Activated CD8-positive, alpha-beta memory T cell treated with anti-CD3 and anti-CD28 coated beads, Interleukin-2, amount 50 U/mL, for 4 hours (primary cell): Measurements from ENCODE around the gene TEX13B.
"Not testable (repeated sequence)": the region's sequence is repeated elsewhere in the genome, so short reads cannot be mapped to it uniquely, and the experiment has no call there.

Experiments used
- DNase-seq: peaks from one replicate; pipeline ENCODE4 v3.0.0-alpha.2; 2020

The TEX13B gene

GRCh38 chrX:107982356-107982755 lies at the start of gene TEX13B:
TEX13B (minus strand) TSS chrX:107982370; CDS start chrX:107982127, 243 bp downstream.
- no peak for DNase-seq

- no peak for DNase-seq
These were observed 48.0 kb upstream of the TEX13B start for GRCh38 chrX:108029928-108030711.

- no peak for DNase-seq
These were observed 46.7 kb upstream of the TEX13B start for GRCh38 chrX:108028854-108029253.

GRCh38 chrX:108025954-108026600 lies 43.9 kb upstream of the TEX13B start:
- no peak for DNase-seq

- no peak for DNase-seq
These were observed 43.2 kb upstream of the TEX13B start for GRCh38 chrX:108025376-108025775.

- no peak for DNase-seq
These were observed 40.4 kb upstream of the TEX13B start for GRCh38 chrX:108022491-108023089.

GRCh38 chrX:108020631-108021030 lies 38.5 kb upstream of the TEX13B start:
- no peak for DNase-seq

- DNase-seq: no peak
These were observed 37.3 kb upstream of the TEX13B start for GRCh38 chrX:108019382-108019875.

GRCh38 chrX:108018656-108019381 lies 36.6 kb upstream of the TEX13B start:
- no peak for DNase-seq

GRCh38 chrX:108001218-108001814 lies 19.1 kb upstream of the TEX13B start:
- no peak for DNase-seq

- no peak for DNase-seq
These were observed 18.6 kb upstream of the TEX13B start for GRCh38 chrX:108000751-108001150.

- no peak for DNase-seq
These were observed 14.0 kb upstream of the TEX13B start for GRCh38 chrX:107996124-107996523.

- no peak for DNase-seq
These were observed 2.9 kb upstream of the TEX13B start for GRCh38 chrX:107985033-107985432.

- no peak for DNase-seq
These were observed 2.6 kb downstream of the TEX13B start for GRCh38 chrX:107979534-107979933.

- DNase-seq: no peak
These were observed 3.4 kb downstream of the TEX13B start for GRCh38 chrX:107978707-107979307.

- no peak for DNase-seq
These were observed 4.1 kb downstream of the TEX13B start for GRCh38 chrX:107978071-107978470.

GRCh38 chrX:107971636-107972035 lies 10.5 kb downstream of the TEX13B start:
- DNase-seq: no peak

GRCh38 chrX:107970073-107970472 lies 12.1 kb downstream of the TEX13B start:
- DNase-seq: no peak

- no peak for DNase-seq
These were observed 13.5 kb downstream of the TEX13B start for GRCh38 chrX:107968623-107969022.

GRCh38 chrX:107955337-107955736 lies 26.8 kb downstream of the TEX13B start:
- not testable (repeated sequence) for DNase-seq

- DNase-seq: no peak
These were observed 42.1 kb downstream of the TEX13B start for GRCh38 chrX:107940095-107940494.

GRCh38 chrX:107936434-107936730 lies 45.8 kb downstream of the TEX13B start:
- DNase-seq: no peak
